IMR-90 (cell line): Measurements from ENCODE around the gene ADAMTS5. TPM values are rescaled to one million over a fixed set of nuclear protein-coding genes. Genes with fewer than 3 reads are reported as not detected.

Experiments used
- ATAC-seq: fragments of 200-7000 bp; cut with Tn5 transposase; 2 replicates; pipeline ENCODE4 v1.9.1; 2020; ENCODE audit warnings: low read depth, mild to moderate bottlenecking, moderate library complexity
- BruUV-seq: library from RNA; stranded (reverse); fragments of 400-500 nt; replicated peaks from 2 replicates; lab custom pipeline; 2021; lab: Mats Ljungman, UMichigan
- CTCF ChIA-PET: fragments of 300-600 bp; formaldehyde crosslinking; extraction: SDS; loops from one replicate; lab custom pipeline; 2021; ENCODE audit warnings: antibody characterized with exemption; lab: Yijun Ruan, JAX
- POLR2A ChIA-PET: fragments of 300-600 bp; sonication (Branson Sonifier 250); formaldehyde crosslinking; loops from one replicate; lab custom pipeline; 2022; ENCODE audit warnings: antibody characterized with exemption; ENCODE audit not compliant: unreplicated experiment; lab: Charles Lee
- DNase-seq: peaks from one replicate; pipeline ENCODE4 v3.0.0; 2013
- H2AFZ ChIP-seq: replicated peaks from 2 replicates; pipeline ENCODE3; 2013; ENCODE audit warnings: low read length, mild to moderate bottlenecking; ENCODE audit not compliant: poor library complexity
- H2AK5ac ChIP-seq: 2 replicates; pipeline ENCODE4 v1.6.1; 2013; ENCODE audit warnings: low read depth, low read length, inconsistent platforms
- H2AK9ac ChIP-seq: replicated peaks from 2 replicates; pipeline ENCODE3; 2013; ENCODE audit warnings: mild to moderate bottlenecking, low read depth, low read length, moderate library complexity; ENCODE audit not compliant: poor library complexity
- H2BK120ac ChIP-seq: 2 replicates; pipeline ENCODE4 v1.6.1; 2013; ENCODE audit warnings: low read depth, low read length, inconsistent platforms
- H2BK15ac ChIP-seq: 3 replicates; pipeline ENCODE4 v1.6.1; 2013; ENCODE audit warnings: low read depth, low read length, inconsistent platforms
- H2BK20ac ChIP-seq: 2 replicates; pipeline ENCODE4 v1.6.1; 2013; ENCODE audit warnings: low read depth, mild to moderate bottlenecking, inconsistent platforms, low read length, moderate library complexity
- H2BK5ac ChIP-seq: 2 replicates; pipeline ENCODE4 v1.6.1; 2013; ENCODE audit warnings: mild to moderate bottlenecking, low read depth, low read length, inconsistent platforms; ENCODE audit not compliant: poor library complexity, severe bottlenecking
- H3K14ac ChIP-seq: replicated peaks from 2 replicates; pipeline ENCODE4 v1.6.1; 2013; ENCODE audit warnings: low read depth, low read length, inconsistent platforms
- H3K18ac ChIP-seq: 2 replicates; pipeline ENCODE4 v1.6.1; 2013; ENCODE audit warnings: low read depth, low read length, control low read depth
- H3K23ac ChIP-seq: 2 replicates; pipeline ENCODE4 v1.6.1; 2013; ENCODE audit warnings: low read depth, low read length, inconsistent platforms
- H3K27ac ChIP-seq: 2 replicates; pipeline ENCODE4 v1.5.1; 2013; ENCODE audit warnings: mild to moderate bottlenecking, control low read depth, low read length; ENCODE audit not compliant: insufficient read depth
- H3K27me3 ChIP-seq: 2 replicates; pipeline ENCODE4 v1.6.1; 2013; ENCODE audit warnings: low read length; ENCODE audit not compliant: control insufficient read depth, insufficient read depth
- H3K36me3 ChIP-seq: 2 replicates; pipeline ENCODE4 v1.6.1; 2013; ENCODE audit warnings: low read length, mixed read lengths; ENCODE audit not compliant: control insufficient read depth, insufficient read depth
- H3K4ac ChIP-seq: 2 replicates; pipeline ENCODE4 v1.6.1; 2013; ENCODE audit warnings: low read depth, low read length, inconsistent platforms
- H3K4me1 ChIP-seq: 2 replicates; pipeline ENCODE4 v1.6.1; 2013; ENCODE audit warnings: low read length, mixed read lengths; ENCODE audit not compliant: control insufficient read depth, insufficient read depth
- H3K4me2 ChIP-seq: 2 replicates; pipeline ENCODE4 v1.6.1; 2013; ENCODE audit warnings: low read depth, mild to moderate bottlenecking, control low read depth, low read length, moderate library complexity
- H3K4me3 ChIP-seq: 2 replicates; pipeline ENCODE4 v1.5.1; 2013; ENCODE audit warnings: low read depth, mild to moderate bottlenecking, control low read depth, low read length, moderate library complexity; ENCODE audit not compliant: insufficient read depth
- H3K56ac ChIP-seq: 2 replicates; pipeline ENCODE4 v1.6.1; 2013; ENCODE audit warnings: low read length, inconsistent platforms; ENCODE audit not compliant: insufficient read depth; ENCODE audit errors: extremely low read depth
- H3K79me1 ChIP-seq, 2 experiments: 2 replicates each; pipeline ENCODE4 v1.6.1; 2013; ENCODE audit warnings: low read length in 2 of 2, inconsistent platforms in 1 of 2, low read depth in 1 of 2
- H3K9ac ChIP-seq: 2 replicates; pipeline ENCODE4 v1.6.1; 2013; ENCODE audit warnings: low read depth, low read length, control low read depth
- H3K9me1 ChIP-seq: 2 replicates; pipeline ENCODE4 v1.6.1; 2013; ENCODE audit warnings: low read length, inconsistent platforms; ENCODE audit not compliant: insufficient read depth
- H3K9me3 ChIP-seq: 2 replicates; pipeline ENCODE4 v1.6.1; 2013; ENCODE audit warnings: low read length; ENCODE audit not compliant: control insufficient read depth, insufficient read depth
- H4K20me1 ChIP-seq: 2 replicates; pipeline ENCODE4 v1.6.1; 2013; ENCODE audit warnings: low read length, inconsistent platforms; ENCODE audit not compliant: insufficient read depth
- H4K5ac ChIP-seq: 2 replicates; pipeline ENCODE4 v1.6.1; 2013; ENCODE audit warnings: mild to moderate bottlenecking, low read depth, low read length, control low read depth
- H4K8ac ChIP-seq, 2 experiments: 2 replicates each; pipeline ENCODE4 v1.6.1; 2013; ENCODE audit warnings: low read depth in 2 of 2, low read length in 2 of 2, control low read depth in 1 of 2, inconsistent platforms in 1 of 2
- H4K91ac ChIP-seq: 2 replicates; pipeline ENCODE4 v1.6.1; 2013; ENCODE audit warnings: low read depth, low read length, inconsistent platforms; ENCODE audit not compliant: insufficient read depth
- CEBPB ChIP-seq: IDR thresholded peaks from 2 replicates; pipeline ENCODE4 v1.6.1; 2012; ENCODE audit warnings: low read depth, low read length, improper control_type of control experiment
- CTCF ChIP-seq: conservative IDR thresholded peaks from 2 replicates; pipeline ENCODE4 v1.5.1; 2012; ENCODE audit warnings: mild to moderate bottlenecking, low read depth, low read length, improper control_type of control experiment
- ELK1 ChIP-seq: fragments of 150-350 bp; IDR thresholded peaks from 2 replicates; pipeline ENCODE4 v1.6.1; 2016; ENCODE audit warnings: low read depth, mild to moderate bottlenecking, low read length, moderate library complexity, borderline replicate concordance
- FOS ChIP-seq: fragments of 150-350 bp; IDR thresholded peaks from 2 replicates; pipeline ENCODE4 v1.6.1; 2016; ENCODE audit warnings: low read depth, low read length
- MAFK ChIP-seq: IDR thresholded peaks from 2 replicates; pipeline ENCODE4 v1.6.1; 2012; ENCODE audit warnings: low read depth, low read length, improper control_type of control experiment
- MXI1 ChIP-seq: IDR thresholded peaks from 2 replicates; pipeline ENCODE4 v1.6.1; 2012; ENCODE audit warnings: low read depth, mild to moderate bottlenecking, low read length, moderate library complexity, borderline replicate concordance
- RAD21 ChIP-seq: IDR thresholded peaks from 2 replicates; pipeline ENCODE4 v1.6.1; 2012; ENCODE audit warnings: low read length, improper control_type of control experiment
- RCOR1 ChIP-seq: IDR thresholded peaks from 2 replicates; pipeline ENCODE4 v1.6.1; 2012; ENCODE audit warnings: mild to moderate bottlenecking, low read length, improper control_type of control experiment; ENCODE audit not compliant: insufficient replicate concordance
- RFX5 ChIP-seq: IDR thresholded peaks from 2 replicates; pipeline ENCODE4 v1.8.0; 2012; ENCODE audit warnings: low read depth, mild to moderate bottlenecking, low read length, moderate library complexity
- WGBS, 2 experiments: methylation state at CpG; one replicate each; pipeline versions ENCODE4 v1.1.5 to v1.1.7; 2013; ENCODE audit warnings: missing lambda C conversion rate in 2 of 2; ENCODE audit not compliant: insufficient read length in 1 of 2; ENCODE audit errors: extremely low coverage in 2 of 2; 5-methylcytosine and 5-hydroxymethylcytosine counted together
- dilution Hi-C: fragments of 300-500 bp; cut with HindIII; formaldehyde crosslinking; loops from one replicate; pipeline ENCODE4 v1.14.3; 2018; ENCODE audit warnings: low sequenced_read_pairs; ENCODE audit not compliant: unreplicated experiment
- in situ Hi-C: fragments of 300-500 bp; cut with MboI; formaldehyde crosslinking; loops from 3 replicates; pipeline ENCODE4 v1.14.3; 2019; ENCODE audit warnings: low sequenced_read_pairs, inconsistent platforms, mixed read lengths
- intact Hi-C: fragments of 100-400 bp; cut with micrococcal nuclease; formaldehyde crosslinking; loops from 2 replicates; pipeline ENCODE4 v1.10.0; 2022
- polyA plus RNA-seq, 3 experiments: library from polyadenylated mRNA; depleted of rRNA; stranded (reverse); fragments of >200 nt; gene quantifications; 2 replicates each; pipeline ENCODE4 v1.2.3, GENCODE V29; 2012; ENCODE audit warnings: low replicate concordance in 1 of 3
- total RNA-seq: library from RNA; depleted of rRNA; stranded (reverse); fragments of >200 nt; gene quantifications from 2 replicates; pipeline ENCODE4 v1.2.3, GENCODE V29; 2012

Gene ADAMTS5
- total and polyA plus RNA-seq, 2 of the 4 experiments (the other 2 are of a cell fraction): 0.54 to 0.58 TPM

GRCh38 chr21:26884436-26884835 is 82.5 kb downstream of the ADAMTS5 start:
- Histone ChIP-seq H2BK120ac (no peak overlapping the region), H4K8ac (no peak overlapping the region), H4K20me1 (no peaks in the 10 kb centered on the region), H4K5ac (no peak overlapping the region), H3K9me1 (no peaks in the 10 kb centered on the region), H3K79me1 (no peaks in the 10 kb centered on the region), H3K4ac (no peak overlapping the region), H2AK5ac (0 out of 2 replicates have a peak overlapping the region, but pooled peaks have one; percentile 4), H4K91ac (peak overlapping the region; percentile 9; the same call in 1 of the 2 replicates), H3K27ac (no peak overlapping the region), H3K23ac (no peak overlapping the region), H3K4me2 (no peak overlapping the region), H3K36me3 (no peaks in the 10 kb centered on the region), H3K4me3 (no peak overlapping the region), H3K9ac (no peak overlapping the region), H2BK5ac (no peak overlapping the region), H3K4me1 (peaks cover 2% of the 10 kb centered on the region; the same call in 1 of the 2 replicates), H3K9me3 (no peaks in the 10 kb centered on the region), H2BK20ac (no peak overlapping the region), H2AK9ac (no peak overlapping the region), H3K18ac (no peak overlapping the region), H2AFZ (no peak overlapping the region), H2BK15ac (peak overlapping the region; percentile 91; the same call in 2 of the 3 replicates), H3K27me3 (no peaks in the 10 kb centered on the region), H3K14ac (no peak overlapping the region), H3K56ac (no peak overlapping the region)
- WGBS, 2 experiments: no CpG with 5 or more reads among the region's 2 CpGs
- DNase-seq (no peak), ATAC-seq (no peak)
- TF ChIP-seq FOS (no peak), RAD21 (no peak), RCOR1 (no peak), MAFK (no peak), CEBPB (no peak), ELK1 (no peak), MXI1 (no peak), RFX5 (no peak), CTCF (no peak)
- ChIA-PET POLR2A (no interaction called here), CTCF (no interaction called here)
- intact Hi-C loops: loop anchor here (5.0 kb wide), 2 partner anchors 83 to 593 kb away; partner anchors contain the start of gene ADAMTS5
- dilution Hi-C loops: no loop called here
- no TSS peak for BruUV-seq
- in situ Hi-C loops: no loop called here
